HG02798 (cell line): ENCODE data around the gene SUPT4H1.
A peak's percentile ranks its signal among the peaks of the same experiment; 100 is the strongest.

Experiments
- ATAC-seq: cut with Tn5 transposase; IDR thresholded peaks from one replicate; pipeline ENCODE4 v1.9.1; 2021; ENCODE audit warnings: mild to moderate bottlenecking; ENCODE audit not compliant: unreplicated experiment, poor library complexity

The SUPT4H1 gene

GRCh38 chr17:58321571-58322525 is 30.2 kb downstream of the SUPT4H1 start:
- ATAC-seq: no peak

GRCh38 chr17:58320570-58321323 is 31.3 kb downstream of the SUPT4H1 start:
- no peak for ATAC-seq

GRCh38 chr17:58320163-58320558 is 31.8 kb downstream of the SUPT4H1 start:
- ATAC-seq: no peak

GRCh38 chr17:58319173-58320162 is 32.5 kb downstream of the SUPT4H1 start:
- no peak for ATAC-seq

- ATAC-seq: no peak
These were observed 33.3 kb downstream of the SUPT4H1 start for GRCh38 chr17:58318627-58319172.

- ATAC-seq: no peak
These were observed 33.9 kb downstream of the SUPT4H1 start for GRCh38 chr17:58318065-58318481.

GRCh38 chr17:58317421-58318064 is 34.5 kb downstream of the SUPT4H1 start:
- peak; percentile 73 for ATAC-seq

- ATAC-seq: no peak
These were observed 35.6 kb downstream of the SUPT4H1 start for GRCh38 chr17:58316260-58316960.

- ATAC-seq: no peak
These were observed 36.3 kb downstream of the SUPT4H1 start for GRCh38 chr17:58315750-58316149.

- ATAC-seq: no peak
These were observed 36.7 kb downstream of the SUPT4H1 start for GRCh38 chr17:58315281-58315711.

- no peak for ATAC-seq
These were observed 37.3 kb downstream of the SUPT4H1 start for GRCh38 chr17:58314706-58315015.

- no peak for ATAC-seq
These were observed 37.9 kb downstream of the SUPT4H1 start for GRCh38 chr17:58313815-58314705.

- no peak for ATAC-seq
These were observed 39.2 kb downstream of the SUPT4H1 start for GRCh38 chr17:58312829-58313228.

- no peak for ATAC-seq
These were observed 39.9 kb downstream of the SUPT4H1 start for GRCh38 chr17:58312021-58312630.

- ATAC-seq: no peak
These were observed 40.5 kb downstream of the SUPT4H1 start for GRCh38 chr17:58311429-58311894.

- ATAC-seq: no peak
These were observed 41.2 kb downstream of the SUPT4H1 start for GRCh38 chr17:58310511-58311428.
